HCT116 (cell line): ENCODE data around the gene GPSM3. TPM values are rescaled to one million over a fixed set of nuclear protein-coding genes. Genes with fewer than 3 reads are reported as not detected.

ENCODE experiments used
- ATAC-seq: fragments of 200-7000 bp; cut with Tn5 transposase; 2 replicates; pipeline ENCODE4 v1.9.1; 2020; ENCODE audit warnings: mild to moderate bottlenecking, moderate library complexity
- BruUV-seq: library from RNA; stranded (reverse); fragments of 400-500 nt; replicated peaks from 2 replicates; lab custom pipeline; 2021; lab: Mats Ljungman, UMichigan
- CTCF ChIA-PET: fragments of 300-600 bp; sonication (Branson Sonifier 250); formaldehyde crosslinking; loops from one replicate; lab custom pipeline; 2021; ENCODE audit warnings: antibody characterized with exemption; lab: Charles Lee
- POLR2A ChIA-PET: fragments of 300-600, 350-600 bp; sonication (Branson Sonifier 250); formaldehyde crosslinking; loops from one replicate; lab custom pipeline; 2021; ENCODE audit warnings: antibody characterized with exemption; lab: Charles Lee
- RAD21 ChIA-PET, 2 experiments: fragments of 300-600 bp; sonication (Branson Sonifier 250); formaldehyde crosslinking; loops; one replicate each; lab custom pipeline; 2023; ENCODE audit warnings: low total read pairs in 2 of 2; ENCODE audit not compliant: uncharacterized antibody in 2 of 2, unreplicated experiment in 2 of 2, low non-redundant PET in 1 of 2; lab: Charles Lee
- DNase-seq: peaks from one replicate; pipeline ENCODE4 v3.0.0-alpha.2; 2010; ENCODE audit warnings: low read depth, low spot score
- H2AFZ ChIP-seq: fragments of 200-600 bp; shearing (Covaris generic), sonication (generic); 2 replicates; pipeline ENCODE4 v1.6.1; 2017; ENCODE audit warnings: low read depth, mixed run types, mixed read lengths, antibody characterized with exemption, low read length; ENCODE audit not compliant: poor library complexity, severe bottlenecking
- H3K27ac ChIP-seq: 2 replicates; pipeline ENCODE4 v1.5.1; 2012; ENCODE audit warnings: low read depth, low read length
- H3K27me3 ChIP-seq: fragments of 200-600 bp; sonication (generic); 2 replicates; pipeline ENCODE4 v1.6.1; 2016; ENCODE audit warnings: mixed run types, low read length, mixed read lengths; ENCODE audit not compliant: insufficient read depth
- H3K36me3 ChIP-seq, 2 experiments: fragments of 200-500 bp in 1 of 2; fragments of 200-600 bp in 1 of 2; sonication (Bioruptor generic) in 1 of 2; sonication (generic) in 1 of 2; 2 replicates each; pipeline versions ENCODE4 v1.5.1 to v1.6.1; 2014 to 2016; ENCODE audit warnings: low read length in 2 of 2, inconsistent platforms in 1 of 2, mixed read lengths in 1 of 2, mixed run types in 1 of 2; ENCODE audit not compliant: insufficient read depth in 2 of 2, control insufficient read depth in 1 of 2
- H3K4me1 ChIP-seq, 2 experiments: fragments of 200-600 bp in 1 of 2; sonication (generic) in 1 of 2; 2 replicates each; pipeline versions ENCODE4 v1.5.1 to v1.6.1; 2012 to 2017; ENCODE audit warnings: low read length in 2 of 2, inconsistent platforms in 1 of 2, mild to moderate bottlenecking in 1 of 2, mixed read lengths in 1 of 2, mixed run types in 1 of 2, moderate library complexity in 1 of 2; ENCODE audit not compliant: insufficient read depth in 2 of 2, control insufficient read depth in 1 of 2
- H3K4me2 ChIP-seq: fragments of 200-600 bp; sonication (generic); 2 replicates; pipeline ENCODE4 v1.6.1; 2017; ENCODE audit warnings: mixed run types, low read length, mixed read lengths
- H3K4me3 ChIP-seq, 2 experiments: fragments of 200-600 bp in 1 of 2; sonication (generic) in 1 of 2; replicated peaks in 1 of 2; 2 replicates each; pipeline ENCODE4 v1.5.1; 2011 to 2016; ENCODE audit warnings: low read length in 2 of 2, control low read depth in 1 of 2, low read depth in 1 of 2, mild to moderate bottlenecking in 1 of 2, mixed read lengths in 1 of 2, mixed run types in 1 of 2
- H3K79me2 ChIP-seq: fragments of 200-600 bp; sonication (generic); 2 replicates; pipeline ENCODE4 v1.6.1; 2017; ENCODE audit warnings: mild to moderate bottlenecking, mixed run types, low read length, moderate library complexity, mixed read lengths; ENCODE audit not compliant: insufficient read depth
- H3K9ac ChIP-seq: fragments of 200-600 bp; sonication (generic); 2 replicates; pipeline ENCODE4 v1.6.1; 2016; ENCODE audit warnings: low read length, mixed read lengths
- H3K9me2 ChIP-seq: fragments of 200-600 bp; sonication (generic), shearing (Covaris generic); 2 replicates; pipeline ENCODE4 v1.6.1; 2017; ENCODE audit warnings: mixed run types, mild to moderate bottlenecking, moderate library complexity; ENCODE audit not compliant: insufficient read depth
- H3K9me3 ChIP-seq, 2 experiments: fragments of 200-500 bp in 1 of 2; fragments of 200-600 bp in 1 of 2; sonication (Bioruptor generic) in 1 of 2; sonication (generic) in 1 of 2; 2 replicates each; pipeline ENCODE4 v1.6.1; 2014 to 2017; ENCODE audit warnings: low read length in 2 of 2, mixed read lengths in 2 of 2, inconsistent platforms in 1 of 2, low read depth in 1 of 2, mild to moderate bottlenecking in 1 of 2, mixed run types in 1 of 2, moderate library complexity in 1 of 2; ENCODE audit not compliant: control insufficient read depth in 1 of 2, insufficient read depth in 1 of 2
- H4K20me1 ChIP-seq: fragments of 200-600 bp; sonication (generic), shearing (Covaris generic); 2 replicates; pipeline ENCODE4 v1.6.1; 2017; ENCODE audit warnings: mixed run types, mild to moderate bottlenecking, moderate library complexity; ENCODE audit not compliant: insufficient read depth
- ATF3 ChIP-seq: IDR thresholded peaks from 2 replicates; pipeline ENCODE4 v1.6.1; 2012
- EZH2phosphoT487 ChIP-seq: fragments of 200-600 bp; IDR thresholded peaks from 2 replicates; pipeline ENCODE4 v1.6.1; 2018; ENCODE audit warnings: antibody characterized with exemption, borderline replicate concordance
- FOSL1 ChIP-seq: IDR thresholded peaks from 2 replicates; pipeline ENCODE4 v1.6.1; 2012; ENCODE audit warnings: low read depth
- POLR2A ChIP-seq: IDR thresholded peaks from 2 replicates; pipeline ENCODE4 v1.7.0; 2011; ENCODE audit warnings: borderline replicate concordance; ENCODE audit not compliant: insufficient read depth, insufficient read length; ENCODE audit errors: extremely low read depth
- SIN3A ChIP-seq: IDR thresholded peaks from 2 replicates; pipeline ENCODE4 v1.6.1; 2012; ENCODE audit warnings: low read depth
- SP1 ChIP-seq: IDR thresholded peaks from 2 replicates; pipeline ENCODE4 v1.6.1; 2012; ENCODE audit warnings: low read depth
- TCF7L2 ChIP-seq: IDR thresholded peaks from 2 replicates; pipeline ENCODE4 v1.7.0; 2011; ENCODE audit warnings: borderline replicate concordance, inconsistent platforms; ENCODE audit not compliant: insufficient read depth, insufficient read length; ENCODE audit errors: extremely low read depth
- ZBTB33 ChIP-seq: IDR thresholded peaks from 2 replicates; pipeline ENCODE4 v1.6.1; 2011; ENCODE audit warnings: mild to moderate bottlenecking, low read length, moderate library complexity; ENCODE audit not compliant: insufficient replicate concordance; ENCODE audit errors: extremely low read depth
- ZFX ChIP-seq: fragments of 450-650 bp; IDR thresholded peaks from 2 replicates; pipeline ENCODE4 v1.6.1; 2017
- ZNF274 ChIP-seq: fragments of 200-500 bp; sonication (Bioruptor generic); IDR thresholded peaks from 2 replicates; pipeline ENCODE4 v1.6.1; 2014; ENCODE audit warnings: mild to moderate bottlenecking, low read depth, low read length, inconsistent platforms
- intact Hi-C: fragments of 100-400 bp; cut with micrococcal nuclease; formaldehyde crosslinking; loops from 2 replicates; pipeline ENCODE4 v1.10.0; 2022
- total RNA-seq: library from RNA; stranded (reverse); gene quantifications from one replicate; pipeline ENCODE4 v1.2.1, GENCODE V29; 2021; ENCODE audit not compliant: unreplicated experiment

GPSM3 gene
- total RNA-seq, 1 experiment from 2014 or later = 1.2 TPM

GRCh38 chr6:32198345-32198696, 5.9 kb upstream of the GPSM3 start:
- TF ChIP-seq SIN3A (no peak), TCF7L2 (no peak), ATF3 (no peak), ZNF274 (no peak), POLR2A (no peak), ZBTB33 (no peak), EZH2phosphoT487 (no peak), ZFX (no peak), FOSL1 (no peak), SP1 (no peak)
- no peak overlapping the region for H3K4me3 ChIP-seq
- H2AFZ ChIP-seq = no peak overlapping the region
- no peaks in the 10 kb centered on the region for H3K79me2 ChIP-seq
- DNase-seq (no peak), ATAC-seq (no peak)
- intact Hi-C loops = no loop called here
- CTCF ChIA-PET = interaction anchor here (0.8 kb wide), 1 partner anchor 151 kb away, joined by 3 read pairs; no protein-coding TSS in a partner anchor
- no peaks in the 10 kb centered on the region for H3K9me3 ChIP-seq
- no peaks in the 10 kb centered on the region for H3K9me2 ChIP-seq
- POLR2A ChIA-PET = no interaction called here
- no TSS peak for BruUV-seq
- no peak overlapping the region for H3K27ac ChIP-seq
- RAD21 ChIA-PET = no interaction called here
- H3K9ac ChIP-seq = no peak overlapping the region
- H3K4me1 ChIP-seq = peaks cover 17 to 34% of the 10 kb centered on the region in 2 experiments
- H4K20me1 ChIP-seq = no peaks in the 10 kb centered on the region
- H3K27me3 ChIP-seq = no peaks in the 10 kb centered on the region
- no peaks in the 10 kb centered on the region for H3K36me3 ChIP-seq
- no peak overlapping the region for H3K4me2 ChIP-seq
